CD4-positive, alpha-beta T cell treated with Interleukin-2 at 100 ng/mL for 4 hours (primary cell): ENCODE data around the gene KLF5.

ENCODE experiments used
- DNase-seq: peaks from one replicate; pipeline ENCODE4 v3.0.0-alpha.2; 2020; ENCODE audit warnings: low spot score

KLF5 gene

DNA sequence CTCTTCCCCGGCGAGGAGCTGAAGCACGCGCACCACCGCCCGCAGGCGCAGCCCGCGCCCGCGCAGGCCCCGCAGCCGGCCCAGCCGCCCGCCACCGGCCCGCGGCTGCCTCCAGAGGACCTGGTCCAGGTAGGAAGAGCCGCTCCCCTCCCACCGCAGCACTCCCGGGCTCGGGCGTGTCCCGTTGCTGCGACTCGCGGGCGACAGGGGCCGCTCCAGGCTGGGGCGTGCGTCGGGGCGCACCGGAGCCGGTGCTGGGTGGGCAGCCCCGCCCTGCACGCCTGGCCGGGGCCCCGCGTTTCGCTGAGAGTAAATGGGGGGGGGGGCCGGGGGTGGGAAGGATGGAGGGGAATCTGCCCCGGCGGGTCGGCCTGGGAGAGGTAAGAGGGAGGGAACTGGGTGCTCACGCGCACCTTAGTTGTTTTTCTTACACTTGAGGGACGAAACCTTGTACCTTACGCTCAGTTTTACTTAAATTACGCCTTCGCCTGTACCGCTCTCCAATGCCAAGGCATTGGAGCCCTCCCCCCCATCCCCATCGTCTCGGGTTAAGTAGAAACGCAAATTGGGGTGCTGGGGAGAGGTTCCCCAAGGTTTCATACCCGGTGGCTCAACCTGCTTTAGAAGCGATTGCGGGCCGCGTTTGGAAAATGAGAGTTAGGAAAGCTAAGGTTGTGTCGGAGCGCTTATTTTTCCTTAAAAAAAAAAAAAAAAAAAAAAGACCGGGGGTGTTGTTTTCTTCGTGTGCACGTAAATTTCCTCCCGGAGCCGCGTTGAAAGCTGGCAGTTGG lies 850 bp downstream of the KLF5 start:
- peak; percentile 44 for DNase-seq

DNA sequence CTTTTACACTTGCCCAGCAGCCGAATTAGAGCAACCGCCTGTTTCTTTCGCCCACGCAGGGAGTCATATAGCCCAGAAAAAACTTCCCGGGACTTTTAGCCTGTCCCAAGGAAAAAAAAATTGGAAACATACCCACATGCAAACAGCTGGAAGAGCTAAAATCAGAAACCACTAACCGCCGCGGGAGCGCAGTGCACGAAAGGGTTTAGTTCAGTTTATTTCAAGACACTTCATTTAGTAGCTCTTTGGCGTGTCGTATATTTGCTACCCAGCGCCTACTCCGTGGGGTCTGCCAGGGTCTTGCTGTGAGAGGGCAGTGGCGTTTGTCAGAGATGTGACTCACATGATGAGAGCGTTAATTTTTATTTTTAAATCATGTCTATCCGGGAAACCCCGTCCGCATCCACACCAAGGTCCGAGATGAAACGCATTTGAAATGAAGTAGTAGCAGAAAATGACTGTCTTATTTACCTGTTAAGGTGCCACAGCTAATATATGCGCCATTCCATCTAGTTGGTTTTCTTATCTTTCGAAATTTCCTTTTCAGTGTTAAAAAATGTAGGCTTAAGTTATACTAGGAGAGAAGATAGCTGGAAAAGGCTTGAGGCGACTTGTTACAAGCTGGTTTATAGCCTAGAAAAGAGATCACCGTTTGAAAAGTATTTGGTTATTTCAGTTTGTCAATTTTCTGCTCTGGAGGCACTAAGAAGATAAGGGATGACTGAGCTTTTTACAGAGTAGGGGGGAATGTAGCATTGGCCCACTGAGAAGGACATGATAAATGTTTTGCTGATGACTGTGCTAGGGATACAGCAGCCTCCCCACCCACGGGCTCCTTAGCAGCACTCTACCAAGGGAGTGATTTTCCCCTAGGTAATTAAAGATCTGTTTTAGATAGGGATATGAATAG lies 1.7 kb downstream of the KLF5 start:
- DNase-seq: no peak

DNA sequence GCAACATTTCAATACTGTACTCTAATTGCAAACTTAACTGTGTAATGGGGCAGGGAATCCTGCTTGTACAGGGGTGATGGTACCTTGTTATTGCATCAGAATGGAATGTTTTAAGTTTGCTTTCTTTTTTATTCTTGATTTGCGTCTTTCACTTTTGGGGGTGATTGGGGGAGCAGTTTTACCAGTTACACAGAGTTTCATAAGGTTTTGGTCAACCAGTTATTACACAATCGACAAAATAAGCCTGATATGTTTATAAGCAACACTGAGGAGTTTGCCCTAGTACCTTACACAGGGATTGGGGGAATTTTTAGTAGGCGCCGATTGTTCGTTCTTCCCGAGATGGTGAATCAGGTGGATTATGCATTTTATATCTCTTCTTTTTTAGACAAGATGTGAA lies 2.7 kb downstream of the KLF5 start:
- no peak for DNase-seq

DNA sequence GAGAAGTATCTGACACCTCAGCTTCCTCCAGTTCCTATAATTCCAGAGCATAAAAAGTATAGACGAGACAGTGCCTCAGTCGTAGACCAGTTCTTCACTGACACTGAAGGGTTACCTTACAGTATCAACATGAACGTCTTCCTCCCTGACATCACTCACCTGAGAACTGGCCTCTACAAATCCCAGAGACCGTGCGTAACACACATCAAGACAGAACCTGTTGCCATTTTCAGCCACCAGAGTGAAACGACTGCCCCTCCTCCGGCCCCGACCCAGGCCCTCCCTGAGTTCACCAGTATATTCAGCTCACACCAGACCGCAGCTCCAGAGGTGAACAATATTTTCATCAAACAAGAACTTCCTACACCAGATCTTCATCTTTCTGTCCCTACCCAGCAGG lies 3.1 kb downstream of the KLF5 start:
- no peak for DNase-seq

DNA sequence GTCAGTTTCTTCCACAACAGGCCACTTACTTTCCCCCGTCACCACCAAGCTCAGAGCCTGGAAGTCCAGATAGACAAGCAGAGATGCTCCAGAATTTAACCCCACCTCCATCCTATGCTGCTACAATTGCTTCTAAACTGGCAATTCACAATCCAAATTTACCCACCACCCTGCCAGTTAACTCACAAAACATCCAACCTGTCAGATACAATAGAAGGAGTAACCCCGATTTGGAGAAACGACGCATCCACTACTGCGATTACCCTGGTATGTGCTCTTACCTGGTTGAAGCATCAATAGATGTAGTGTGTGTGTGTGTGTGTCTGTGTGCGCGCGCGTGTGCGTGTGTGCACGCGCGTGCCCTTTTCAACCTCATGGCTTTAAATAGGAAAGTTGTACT lies 3.7 kb downstream of the KLF5 start:
- DNase-seq: no peak

DNA sequence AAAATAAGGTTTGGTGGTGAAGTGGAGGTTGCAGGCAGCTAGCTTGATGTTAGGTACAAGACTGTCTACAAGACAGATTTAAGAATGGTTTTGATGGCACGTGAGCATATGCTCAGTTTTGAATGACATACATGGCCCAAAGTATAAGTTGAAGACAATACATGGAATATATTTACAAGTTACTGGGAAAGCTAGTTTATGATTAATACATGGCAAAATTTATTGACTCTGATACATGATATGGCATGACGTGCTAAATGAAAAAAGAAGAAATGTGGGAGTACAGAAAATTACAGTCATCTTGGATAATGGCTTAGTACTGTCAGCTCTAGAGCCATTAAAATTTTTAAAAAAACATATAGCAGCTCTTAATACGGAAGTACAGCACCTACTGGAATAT lies 4.4 kb downstream of the KLF5 start:
- DNase-seq: no peak

DNA sequence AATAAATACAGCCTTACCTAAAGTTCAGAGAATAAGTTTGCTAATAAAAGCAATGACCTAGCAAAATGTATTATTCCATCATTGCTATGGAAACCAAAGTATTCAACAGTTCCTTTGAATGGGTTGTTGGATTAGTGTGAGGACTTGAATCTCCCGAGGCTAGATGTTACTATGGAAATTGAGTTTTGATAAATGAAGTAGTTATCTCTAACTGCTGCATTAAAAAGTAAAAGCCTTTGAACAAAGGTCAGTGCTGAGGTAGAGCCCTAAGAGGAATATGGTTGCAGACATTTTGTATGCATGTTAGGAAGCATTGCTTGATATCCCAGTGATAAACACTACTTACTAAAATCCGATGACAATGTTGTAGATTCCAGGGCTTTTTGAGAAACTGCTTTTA lies 6.2 kb downstream of the KLF5 start:
- no peak for DNase-seq

DNA sequence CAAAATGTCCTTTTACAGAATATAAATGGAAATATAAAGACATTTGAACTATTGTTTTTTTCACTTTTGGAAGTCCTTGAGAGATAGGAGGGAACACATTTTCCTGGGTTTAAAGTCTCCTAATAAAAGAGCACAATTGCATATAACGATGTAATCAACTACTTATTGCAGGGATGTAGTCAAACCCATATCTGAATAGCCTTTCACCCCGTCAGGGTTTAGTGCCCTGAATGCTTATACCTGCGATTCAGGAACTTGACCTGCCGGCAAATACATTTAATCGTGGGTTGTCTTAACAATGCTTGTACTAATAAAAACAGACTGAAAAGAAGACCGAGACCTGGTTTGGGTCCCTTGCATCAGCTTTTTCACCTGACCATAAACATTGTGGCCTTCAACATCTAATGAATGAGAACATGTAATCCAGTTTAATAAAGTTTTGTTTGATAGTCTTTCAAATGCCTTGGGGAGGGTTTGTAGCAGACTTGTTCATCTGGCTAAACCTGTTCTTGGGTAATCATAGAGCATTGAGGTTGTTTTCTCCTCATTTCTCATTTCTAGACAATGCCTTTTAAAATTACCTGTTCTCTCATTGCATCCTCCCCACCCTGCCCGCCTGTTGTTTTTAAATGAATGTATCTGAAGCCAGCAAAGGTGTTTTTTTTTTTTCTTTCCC lies 7.0 kb downstream of the KLF5 start:
- DNase-seq: no peak

DNA sequence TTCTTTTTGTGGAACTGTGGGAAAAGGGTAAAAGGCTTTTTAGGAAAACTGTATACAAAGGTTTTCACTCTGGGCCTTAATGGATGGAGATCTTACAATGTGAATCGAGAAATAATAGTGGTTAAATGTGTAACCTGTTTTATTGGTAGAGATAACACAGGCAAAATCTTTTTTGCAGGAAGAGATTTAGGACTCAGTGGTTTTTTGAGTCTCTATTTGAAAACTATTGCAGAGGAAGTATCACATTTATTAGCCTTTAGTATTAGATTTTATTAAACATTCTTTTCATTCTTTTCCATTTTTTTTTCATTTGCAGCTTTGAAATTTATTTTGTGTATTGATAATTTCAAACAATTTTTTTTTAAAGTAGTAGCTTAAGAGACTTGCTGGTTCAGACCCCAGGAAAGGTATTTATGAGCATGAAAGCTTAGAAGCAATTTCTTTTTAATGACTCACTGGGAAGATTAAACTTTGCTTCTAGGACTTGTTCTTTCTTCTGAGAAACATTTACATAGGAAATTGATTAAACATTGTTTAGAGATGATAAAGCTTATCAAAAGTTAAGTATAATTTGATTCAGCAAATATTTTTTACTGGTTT lies 10.5 kb downstream of the KLF5 start:
- DNase-seq: no peak

DNA sequence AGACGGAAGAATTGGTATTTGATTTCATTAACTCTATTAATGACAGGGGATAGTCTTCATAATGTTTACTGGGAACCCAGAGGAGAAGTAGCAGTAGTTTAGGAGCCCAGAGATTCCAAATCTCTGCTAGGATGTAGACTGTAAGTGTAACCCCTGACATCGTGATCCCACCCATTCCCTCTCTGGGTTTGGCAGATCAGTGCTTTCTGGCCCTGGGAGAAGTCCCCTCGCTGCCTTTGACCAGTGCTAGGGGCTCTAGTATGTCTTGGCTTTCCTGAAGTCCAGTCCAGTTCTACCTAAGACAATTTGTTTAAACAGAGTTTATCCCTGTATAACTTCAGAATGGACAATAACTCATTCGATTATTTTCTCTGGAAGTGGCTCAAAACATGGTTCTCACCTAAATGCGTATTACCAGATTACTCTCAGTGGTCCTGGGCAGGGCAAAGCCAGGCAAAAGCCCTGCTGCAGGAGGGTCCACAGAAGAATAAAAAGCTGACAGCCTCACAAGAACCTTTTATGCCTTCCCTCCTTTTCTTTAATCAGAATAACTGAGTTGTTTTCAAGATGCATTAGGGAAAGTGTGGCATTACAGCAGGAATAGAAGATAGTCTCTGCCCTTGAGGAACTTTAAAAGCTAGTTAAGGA lies 11.8 kb downstream of the KLF5 start:
- DNase-seq: no peak

DNA sequence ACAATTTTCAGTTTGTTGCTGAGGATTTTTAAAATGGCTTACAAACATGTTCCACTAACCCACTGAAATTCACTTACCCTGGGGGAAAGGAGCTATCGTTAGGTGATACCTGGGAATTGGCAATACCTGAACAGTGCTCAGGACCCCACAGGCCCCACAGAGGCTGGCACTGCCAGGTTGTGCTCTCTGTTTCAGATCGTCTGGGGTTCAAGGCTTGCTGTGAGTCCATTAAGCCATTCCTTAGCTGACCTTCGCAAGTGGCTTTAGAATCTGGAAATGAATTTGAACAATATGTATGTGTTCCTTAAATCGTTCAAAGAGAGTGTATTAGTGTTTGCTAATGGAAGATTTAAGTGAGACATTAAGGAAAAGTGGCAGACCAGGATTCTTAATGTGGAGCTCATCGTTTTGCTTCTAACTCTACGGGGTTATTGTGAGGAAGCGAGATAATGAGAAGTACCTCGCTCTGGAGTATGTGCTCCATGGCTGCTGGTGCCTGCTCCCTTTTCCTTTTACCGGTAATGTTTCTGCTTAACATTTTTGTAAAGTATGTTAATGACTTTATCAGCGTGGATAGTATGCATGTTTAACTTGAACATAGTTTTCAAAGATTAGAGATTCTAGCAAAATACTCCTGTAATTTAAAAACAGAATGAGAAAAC lies 13.6 kb downstream of the KLF5 start:
- no peak for DNase-seq

DNA sequence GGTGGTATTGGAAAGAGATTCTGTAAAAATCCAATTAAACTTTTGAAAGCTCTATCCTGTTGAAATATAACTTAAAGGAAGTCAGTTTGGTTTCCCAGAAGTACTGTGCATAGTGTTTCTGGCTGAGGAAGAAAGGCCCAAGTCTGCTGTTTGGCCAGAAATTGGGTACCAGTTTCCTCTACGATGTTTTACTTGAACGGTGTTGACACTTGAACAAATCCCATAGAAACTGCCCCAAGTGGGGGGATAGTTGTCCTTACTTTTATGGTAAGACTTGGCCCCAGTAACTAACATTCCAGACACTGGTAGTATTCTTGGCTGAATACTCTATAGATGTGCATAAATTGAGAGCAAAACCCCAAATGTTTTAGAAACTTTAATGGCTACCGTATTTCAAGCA lies 14.2 kb downstream of the KLF5 start:
- DNase-seq: no peak

DNA sequence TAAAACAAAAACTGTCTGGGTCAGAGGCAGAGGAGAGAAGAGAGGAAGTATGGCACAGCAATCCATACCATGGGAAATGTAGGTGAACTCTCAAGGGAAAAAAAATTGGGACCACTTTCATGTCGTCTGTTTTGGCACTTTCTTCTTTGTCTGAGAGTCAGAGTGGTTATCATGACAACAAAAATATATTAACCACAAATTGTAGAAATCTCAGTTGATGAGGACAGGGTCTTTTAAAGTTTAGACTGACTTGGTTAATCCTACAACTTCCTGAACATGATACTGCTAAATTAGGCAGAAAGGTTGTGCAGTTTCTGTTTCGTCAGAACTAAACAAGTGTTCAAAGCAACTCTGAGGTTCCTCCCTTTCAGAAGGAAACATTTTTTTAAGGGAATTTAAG lies 15.2 kb downstream of the KLF5 start:
- DNase-seq: no peak

DNA sequence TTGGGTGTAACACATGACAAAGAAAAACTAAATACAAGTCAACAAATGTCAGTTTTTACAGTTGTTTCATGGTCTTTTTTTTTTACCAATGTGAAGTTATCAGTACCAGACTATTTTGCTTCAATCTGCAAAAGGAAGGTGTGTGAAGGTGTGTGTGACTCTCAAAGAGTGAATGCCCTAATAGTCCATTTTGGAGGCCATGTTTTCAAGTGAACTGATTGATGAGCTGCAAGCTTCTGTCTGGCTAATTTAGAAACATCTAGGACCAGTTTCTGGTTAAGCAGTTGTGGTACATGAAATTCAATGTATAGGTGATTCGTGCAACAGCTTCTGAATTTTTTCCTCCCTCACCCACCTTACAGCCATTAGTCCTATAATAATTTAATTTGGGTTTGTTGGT lies 16.1 kb downstream of the KLF5 start:
- DNase-seq: no peak

DNA sequence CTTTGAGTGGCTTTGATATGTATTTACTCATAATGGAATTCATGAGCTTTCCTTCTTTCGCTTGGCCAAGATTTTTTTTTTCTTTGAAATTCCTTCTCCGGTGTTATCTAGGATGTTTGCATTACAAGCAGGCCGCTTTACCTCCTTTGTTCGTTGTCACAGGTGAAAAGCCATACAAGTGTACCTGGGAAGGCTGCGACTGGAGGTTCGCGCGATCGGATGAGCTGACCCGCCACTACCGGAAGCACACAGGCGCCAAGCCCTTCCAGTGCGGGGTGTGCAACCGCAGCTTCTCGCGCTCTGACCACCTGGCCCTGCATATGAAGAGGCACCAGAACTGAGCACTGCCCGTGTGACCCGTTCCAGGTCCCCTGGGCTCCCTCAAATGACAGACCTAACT lies 16.7 kb downstream of the KLF5 start:
- DNase-seq: no peak

DNA sequence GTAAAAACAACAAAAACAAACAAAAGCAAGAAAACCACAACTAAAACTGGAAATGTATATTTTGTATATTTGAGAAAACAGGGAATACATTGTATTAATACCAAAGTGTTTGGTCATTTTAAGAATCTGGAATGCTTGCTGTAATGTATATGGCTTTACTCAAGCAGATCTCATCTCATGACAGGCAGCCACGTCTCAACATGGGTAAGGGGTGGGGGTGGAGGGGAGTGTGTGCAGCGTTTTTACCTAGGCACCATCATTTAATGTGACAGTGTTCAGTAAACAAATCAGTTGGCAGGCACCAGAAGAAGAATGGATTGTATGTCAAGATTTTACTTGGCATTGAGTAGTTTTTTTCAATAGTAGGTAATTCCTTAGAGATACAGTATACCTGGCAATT lies 17.1 kb downstream of the KLF5 start:
- DNase-seq: no peak

DNA sequence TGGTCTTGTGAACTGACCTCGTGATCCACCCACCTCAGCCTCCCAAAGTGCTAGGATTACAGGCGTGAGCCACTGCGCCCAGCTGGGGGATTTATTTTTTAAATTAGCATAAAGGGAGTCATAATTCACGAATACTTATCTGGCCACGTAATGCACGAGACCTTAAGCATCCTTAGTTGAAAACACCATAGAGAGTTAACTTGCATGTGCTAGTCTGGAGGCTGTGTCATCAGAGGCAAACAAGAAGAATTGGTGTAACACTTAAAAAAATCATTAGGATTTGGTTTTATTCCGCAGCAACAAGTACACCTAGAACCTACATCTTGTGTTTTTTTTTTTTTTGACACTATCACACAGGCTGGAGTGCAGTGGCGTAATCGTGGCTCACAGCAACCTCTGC lies 19.1 kb downstream of the KLF5 start:
- DNase-seq: no peak

DNA sequence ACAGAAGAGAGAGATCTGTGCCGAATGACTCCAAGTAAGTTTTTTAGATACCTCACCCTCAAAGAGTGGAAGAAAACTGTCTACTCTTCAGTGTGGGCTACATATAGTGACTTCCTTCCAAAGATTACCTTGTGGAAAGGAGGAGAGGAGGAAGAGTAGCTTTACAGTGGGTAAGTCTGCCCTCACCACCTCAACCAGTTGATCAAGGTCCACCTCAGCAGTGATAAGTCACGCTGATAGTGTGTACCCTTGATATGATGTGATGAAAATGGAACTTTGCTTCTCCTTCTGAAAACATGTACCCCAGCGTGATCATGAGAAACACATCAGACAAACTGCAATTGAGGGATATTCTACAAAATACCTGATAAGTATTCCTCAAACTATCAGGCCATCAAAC lies 20.6 kb downstream of the KLF5 start:
- DNase-seq: no peak

DNA sequence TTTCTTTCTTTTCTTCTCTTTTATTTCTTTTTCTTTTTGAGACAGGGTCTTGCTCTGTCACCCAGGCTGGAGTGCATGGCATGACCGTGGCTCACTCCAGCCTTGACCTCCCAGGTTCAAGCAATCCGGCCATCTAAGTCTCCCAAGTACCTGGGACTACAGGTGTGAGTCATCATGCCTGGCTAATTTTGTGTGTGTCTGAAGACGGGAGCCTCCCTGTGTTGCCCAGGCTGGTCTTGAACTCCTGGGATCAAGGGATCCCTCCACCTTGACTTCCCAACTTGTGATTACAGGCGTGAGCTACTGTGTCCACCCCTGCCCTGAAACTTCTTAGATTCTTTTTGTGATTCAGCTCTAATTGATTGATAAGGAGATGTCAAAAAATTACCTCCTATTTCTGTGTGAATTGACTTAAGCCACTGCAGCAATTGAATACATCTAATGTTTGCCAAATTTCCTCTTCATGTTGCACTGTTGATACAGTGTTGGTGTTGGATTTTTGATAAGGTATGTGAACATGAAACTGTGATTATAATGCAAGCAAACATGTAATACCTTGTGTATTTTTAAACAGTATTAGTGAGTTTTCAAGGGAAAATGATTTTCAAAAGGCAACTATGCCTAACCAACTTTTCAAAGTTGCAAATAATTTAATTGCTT lies 22.6 kb downstream of the KLF5 start:
- no peak for DNase-seq

DNA sequence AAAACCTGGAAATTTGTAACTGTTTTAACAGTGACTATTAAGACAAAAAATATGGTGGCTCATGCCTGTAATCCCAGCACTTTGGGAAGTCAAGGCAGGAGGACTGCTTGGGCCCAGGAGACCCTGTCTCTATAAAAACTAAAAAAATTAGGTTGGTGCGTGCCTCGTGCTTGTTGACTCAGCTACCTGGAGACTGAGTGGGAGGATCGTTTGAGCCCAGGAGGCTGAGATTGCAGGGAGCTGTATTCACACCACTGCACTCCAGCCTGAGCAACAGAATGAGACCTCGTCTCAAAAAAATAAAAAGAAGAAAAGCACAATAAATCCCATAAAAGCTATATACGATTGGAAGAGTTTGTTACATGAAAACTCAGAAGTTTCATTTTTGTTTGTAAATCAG lies 23.7 kb downstream of the KLF5 start:
- no peak for DNase-seq

DNA sequence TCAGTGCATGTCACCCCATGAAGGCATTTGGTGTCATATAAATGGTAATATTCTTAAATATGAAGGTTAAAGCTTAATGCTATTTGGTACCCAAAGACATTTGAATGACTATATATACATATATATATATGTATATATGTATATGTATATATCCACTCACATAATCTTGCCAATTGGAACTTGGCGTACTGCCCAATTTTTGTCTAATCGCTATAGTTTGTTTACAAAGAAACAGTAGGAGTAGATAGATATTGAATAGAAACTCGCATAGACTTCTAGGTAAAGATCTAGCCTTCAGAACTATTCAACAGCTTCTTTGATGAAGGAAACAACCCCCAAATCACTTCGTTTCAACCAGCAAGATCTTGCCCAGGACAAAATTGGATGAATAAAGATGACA lies 24.1 kb downstream of the KLF5 start:
- DNase-seq: no peak
